ENCODE measurements around the gene PACSIN2.

- TF ChIP-seq TEAD1 (CRISPR knock-in tag; IDR thresholded peaks at IDR 0.05) (no peak), CTCF (IDR thresholded peaks at IDR 0.05) (no peak)
- TF ChIP-seq, protein P1, sequence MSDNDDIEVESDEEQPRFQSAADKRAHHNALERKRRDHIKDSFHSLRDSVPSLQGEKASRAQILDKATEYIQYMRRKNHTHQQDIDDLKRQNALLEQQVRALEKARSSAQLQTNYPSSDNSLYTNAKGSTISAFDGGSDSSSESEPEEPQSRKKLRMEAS (CRISPR knock-in tag; IDR thresholded peaks at IDR 0.05) = no peak
Measured at GRCh38 chr22:42876041-42876440, 138.9 kb downstream of the PACSIN2 start.
